Hippocampal formation (tissue), 2 donors: ENCODE measurements around the gene COL9A2.

Experiments
- DNase-seq, 2 donors: peaks; one replicate each; lab custom pipeline; 2025; lab: John Stamatoyannopoulos, UW

COL9A2 gene

DNA sequence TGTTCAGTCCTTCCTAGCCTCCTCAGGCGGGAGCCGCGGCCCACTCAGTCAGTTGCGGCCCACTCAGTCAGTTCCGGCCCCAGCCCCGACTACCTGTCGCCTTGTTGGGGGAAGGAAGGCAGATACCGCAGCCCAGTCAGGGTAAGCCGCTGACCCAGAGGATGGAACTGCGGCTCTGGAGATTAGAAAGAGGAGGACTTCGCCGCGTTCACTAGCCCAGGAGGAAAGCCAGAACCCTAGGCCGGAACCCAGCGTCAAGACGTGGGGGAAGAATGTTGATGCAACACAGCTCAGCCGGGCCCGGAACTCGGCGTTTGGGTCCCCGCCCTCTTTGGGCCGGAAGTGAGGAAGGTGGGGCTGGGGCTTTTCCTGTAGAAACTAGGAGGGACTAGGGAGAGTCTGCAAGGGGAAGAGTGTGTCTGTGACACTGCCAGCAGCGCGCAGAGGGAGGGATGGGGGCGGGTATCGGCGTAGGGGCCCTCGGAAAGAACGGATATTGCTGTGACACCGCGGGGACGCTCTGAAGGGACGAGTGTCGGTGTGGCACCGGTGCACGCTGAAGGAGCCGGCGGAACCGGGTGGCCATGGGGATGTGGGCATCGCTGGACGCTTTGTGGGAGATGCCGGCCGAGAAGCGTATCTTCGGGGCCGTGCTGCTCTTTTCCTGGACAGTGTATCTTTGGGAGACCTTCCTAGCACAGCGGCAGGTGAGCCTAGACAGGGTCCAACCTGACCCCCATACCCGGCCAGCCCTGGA lies 59.2 kb downstream of the COL9A2 start, which contains the start of gene ZMPSTE24:
Gene ZMPSTE24, plus strand, starts transcription at position 549 of the 757 bp plus-strand sequence. Its CDS starts 36 bp downstream, at position 585.
- peak; percentile 95 to 96 for DNase-seq

GRCh38 chr1:40257313-40257687 lies 59.8 kb downstream of the COL9A2 start:
- peak in 1 of 2 donors; percentile 63 for DNase-seq

DNA sequence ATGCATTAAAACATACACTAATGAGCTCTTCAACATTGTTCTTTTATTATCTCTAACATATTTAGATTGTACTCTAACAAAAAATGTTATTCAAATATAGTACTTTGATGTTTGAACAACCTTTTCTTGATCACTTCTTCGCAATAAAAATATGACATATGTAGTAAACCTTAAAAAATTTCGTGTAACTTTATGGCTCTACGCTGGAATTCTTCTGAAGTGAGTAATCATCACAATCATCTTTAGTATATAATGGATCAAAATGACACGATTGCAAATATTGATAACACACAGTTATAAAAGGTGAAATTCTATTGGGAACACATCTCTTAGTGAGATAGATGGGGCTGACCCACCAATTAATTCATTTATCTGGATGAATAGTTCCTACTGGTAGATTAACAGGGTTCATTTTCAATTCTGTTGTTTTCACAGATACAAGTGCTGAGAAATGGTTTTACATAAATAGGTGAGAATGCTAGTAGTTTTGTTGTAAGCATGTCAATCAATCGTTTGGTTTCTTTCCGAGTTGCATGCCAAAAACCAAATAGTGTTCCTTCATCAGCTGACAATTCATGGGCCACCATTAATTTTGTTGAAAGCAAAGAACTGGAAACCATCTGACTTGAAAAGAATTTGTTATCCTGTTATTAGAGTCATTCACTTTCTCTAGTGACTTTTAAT lies 60.5 kb downstream of the COL9A2 start:
- DNase-seq = no peak

- DNase-seq = no peak
These were observed 61.9 kb downstream of the COL9A2 start for GRCh38 chr1:40255231-40255630.

GRCh38 chr1:40252601-40253000 lies 64.5 kb downstream of the COL9A2 start:
- DNase-seq = no peak

DNA sequence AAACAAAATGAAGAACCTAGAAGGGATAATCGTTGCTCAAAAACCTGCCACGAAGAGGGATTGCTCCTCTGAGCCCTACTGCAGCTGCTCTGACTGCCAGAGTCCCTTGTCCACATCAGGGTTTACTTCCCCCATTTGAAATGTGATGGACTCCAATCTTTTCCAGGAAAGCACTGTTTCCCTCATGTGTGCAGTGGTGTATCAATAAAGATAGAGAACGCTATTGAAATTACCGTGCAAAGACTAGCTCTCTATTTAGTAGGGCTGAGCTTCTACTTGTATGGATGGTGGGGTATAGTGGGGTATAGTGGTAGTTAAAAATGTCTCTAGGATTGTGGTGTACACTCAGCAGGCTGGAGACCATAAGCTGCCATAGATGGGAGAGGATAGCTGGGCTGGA lies 65.6 kb downstream of the COL9A2 start:
- DNase-seq = no peak
